Measurements from ENCODE around the gene MAOB.

DNA sequence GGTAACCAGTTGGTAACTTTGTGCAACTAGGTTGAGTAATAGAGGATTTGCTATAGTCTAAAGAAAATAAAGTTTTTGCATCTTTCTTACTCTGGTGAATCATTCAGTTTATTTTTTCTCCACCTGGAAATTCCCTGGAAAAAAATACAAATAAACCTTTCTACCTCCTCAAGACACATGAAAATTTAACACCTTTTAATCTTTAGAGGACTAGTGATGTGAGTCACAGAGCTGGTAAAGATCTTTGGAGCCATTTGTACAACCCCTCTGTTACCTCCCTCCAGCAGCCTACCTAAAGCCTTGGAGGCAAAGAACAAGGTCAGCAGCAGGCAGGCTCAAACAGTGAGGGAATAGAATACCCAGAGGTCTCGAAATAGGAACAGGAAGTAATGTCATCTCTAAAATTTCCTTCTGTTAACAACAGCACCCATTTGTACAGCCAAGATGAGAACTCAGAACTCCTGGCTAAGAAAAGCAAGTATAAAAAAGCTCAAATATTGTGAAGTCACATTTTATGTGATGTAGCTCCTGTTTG, 10.2 kb upstream of the MAOB start:
- TF ChIP-seq GATA2 (IDR thresholded peaks at IDR 0.05; ENCODE audit: low read depth, low read length) (no peak), GATA3 (IDR thresholded peaks at IDR 0.05; ENCODE audit: low read depth, low read length) (no peak)
